IPS-NIHi7 (cell line): ENCODE data around the gene PANK4.

Source experiments
- DNase-seq: peaks from one replicate; pipeline ENCODE4 v3.0.0; 2012; ENCODE audit warnings: mixed read lengths; ENCODE audit errors: extremely low spot score

The PANK4 gene

GRCh38 chr1:2497891-2498290 is 28.5 kb downstream of the PANK4 start:
- DNase-seq, result no peak

DNA sequence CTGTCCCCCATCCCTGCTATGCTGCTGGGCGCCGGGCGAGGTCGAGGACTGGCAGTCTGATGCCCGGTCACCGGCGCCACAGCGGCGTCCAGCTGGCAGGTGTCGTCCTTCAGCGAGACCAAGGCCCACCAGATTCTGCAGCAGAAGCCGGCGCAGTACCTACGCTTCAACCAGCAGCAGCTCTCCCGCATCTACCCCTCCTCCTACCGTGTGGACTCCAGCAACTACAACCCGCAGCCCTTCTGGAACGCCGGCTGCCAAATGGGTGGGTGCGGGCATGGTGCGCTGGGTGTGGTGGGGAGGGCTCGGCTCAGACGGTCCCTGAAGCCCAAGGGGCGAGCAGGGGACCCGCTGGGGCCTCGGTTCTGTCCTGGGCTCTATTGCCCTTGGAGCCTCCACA is 29.6 kb downstream of the PANK4 start:
- no peak for DNase-seq

- no peak for DNase-seq
These were observed 30.2 kb downstream of the PANK4 start for GRCh38 chr1:2496087-2496622.

DNA sequence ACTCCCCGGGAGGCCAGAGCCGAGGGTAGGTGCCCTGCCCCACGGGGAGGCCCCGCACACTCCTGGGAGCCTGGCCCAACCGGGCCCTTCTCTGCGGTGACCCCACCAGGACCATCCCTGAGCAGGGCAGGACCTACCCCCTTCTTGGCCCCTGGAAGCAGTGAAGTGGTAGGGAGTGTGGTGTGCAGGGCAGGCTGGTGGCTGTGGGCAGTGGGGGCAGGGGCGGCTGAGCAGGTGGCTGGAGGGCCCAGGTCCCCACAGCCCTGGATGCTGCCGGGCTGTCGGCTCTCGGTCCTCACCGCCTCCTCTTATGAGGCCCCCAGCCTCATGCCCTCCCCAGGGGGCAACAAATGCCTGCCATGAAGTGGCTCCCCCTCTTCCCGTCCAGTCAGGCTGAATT is 30.9 kb downstream of the PANK4 start:
- no peak for DNase-seq

DNA sequence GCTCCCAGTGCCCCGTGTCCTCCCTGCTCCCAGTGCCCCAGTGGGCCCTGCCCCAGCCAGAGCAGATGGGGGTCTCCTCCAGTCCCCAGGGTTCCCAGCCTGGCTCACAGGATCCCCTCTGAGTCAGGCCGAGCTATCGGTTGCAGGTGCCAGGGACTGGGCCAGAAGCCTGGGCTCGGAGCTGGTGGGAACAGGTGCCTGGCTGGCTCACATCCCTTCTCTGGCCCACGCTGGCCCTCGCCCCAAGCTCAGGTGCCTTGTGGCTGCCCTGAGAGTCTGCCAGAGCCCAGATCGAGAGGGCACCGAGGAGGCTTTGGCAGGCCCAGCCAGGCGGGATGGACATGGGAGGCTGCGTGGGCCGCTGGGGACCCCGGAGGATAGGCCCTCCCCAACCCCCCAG is 31.4 kb downstream of the PANK4 start:
- DNase-seq, result no peak

GRCh38 chr1:2494323-2494693 is 32.1 kb downstream of the PANK4 start:
- no peak for DNase-seq

DNA sequence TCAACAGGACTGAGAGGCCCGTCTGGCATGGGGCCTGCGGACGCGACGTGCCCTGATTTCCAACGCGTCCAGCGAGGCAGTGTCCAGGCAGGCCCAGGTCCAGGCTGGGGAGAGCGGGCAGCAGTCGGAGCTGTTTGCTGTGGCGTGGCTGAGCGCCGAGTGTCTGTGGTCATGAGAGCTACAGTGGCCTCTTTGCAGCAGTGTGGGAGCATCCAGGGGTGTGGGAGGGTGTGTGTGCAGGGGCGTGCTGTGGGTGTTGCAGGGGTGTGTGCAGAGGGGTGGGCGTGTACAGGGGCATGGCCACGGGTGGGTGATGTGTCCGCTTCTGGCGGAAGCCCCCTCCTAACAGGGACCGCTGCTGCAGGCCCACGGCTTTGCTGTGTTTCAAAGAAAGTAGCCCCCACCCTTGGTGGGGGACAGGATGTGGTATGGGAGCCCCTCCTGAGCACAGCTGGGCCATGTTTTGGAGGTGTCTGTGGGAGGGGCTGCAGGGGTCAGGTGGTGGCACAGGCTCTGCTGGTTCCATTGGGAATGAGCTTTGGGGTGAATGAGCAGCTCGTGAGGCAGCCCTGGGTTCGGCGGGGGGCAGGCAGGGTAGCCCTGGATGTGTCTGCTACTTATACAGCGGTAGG is 32.6 kb downstream of the PANK4 start:
- DNase-seq, result no peak

DNA sequence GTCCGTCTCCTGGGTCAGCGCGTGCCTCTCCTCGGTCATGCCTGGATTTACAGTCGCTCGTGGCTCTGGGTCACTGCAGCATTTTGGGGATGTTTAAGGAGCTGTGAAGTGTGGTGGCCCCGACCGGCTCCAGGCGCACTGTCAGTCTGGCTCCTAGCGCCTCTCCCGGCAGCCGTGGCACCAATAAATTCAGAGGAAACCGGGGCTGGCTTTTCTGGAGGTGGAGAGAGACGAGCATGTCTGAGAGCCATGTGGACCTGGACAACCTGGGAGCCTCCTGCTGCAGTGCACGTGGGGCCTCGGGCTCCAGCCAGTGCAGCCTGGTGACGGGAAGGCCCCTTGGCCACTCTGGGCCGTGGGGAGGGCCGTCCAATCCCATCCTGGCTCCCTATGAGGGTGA is 33.2 kb downstream of the PANK4 start:
- no peak for DNase-seq

- DNase-seq, result no peak
These were observed 34.3 kb downstream of the PANK4 start for GRCh38 chr1:2492091-2492490.

DNA sequence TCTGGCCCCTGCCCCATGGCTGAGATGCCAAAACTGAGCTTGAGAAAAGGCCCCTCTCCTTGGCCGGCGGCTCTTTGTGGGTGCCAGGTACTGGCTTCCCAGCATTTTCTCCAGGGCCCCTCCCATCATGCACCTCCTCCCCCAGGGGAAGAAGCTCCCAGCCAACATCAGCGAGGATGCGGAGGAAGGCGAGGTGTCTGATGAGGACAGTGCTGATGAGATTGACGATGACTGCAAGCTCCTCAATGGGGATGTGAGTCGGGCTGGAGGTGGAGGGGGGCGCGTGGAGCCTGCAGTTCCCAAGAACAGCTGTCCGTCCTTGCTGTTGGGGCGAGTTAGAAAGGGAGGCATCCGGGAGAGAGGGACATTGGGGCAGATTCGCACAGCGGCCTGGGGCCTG is 36.8 kb downstream of the PANK4 start:
- no peak for DNase-seq

- DNase-seq, result no peak
These were observed 37.7 kb downstream of the PANK4 start for GRCh38 chr1:2488688-2489087.

DNA sequence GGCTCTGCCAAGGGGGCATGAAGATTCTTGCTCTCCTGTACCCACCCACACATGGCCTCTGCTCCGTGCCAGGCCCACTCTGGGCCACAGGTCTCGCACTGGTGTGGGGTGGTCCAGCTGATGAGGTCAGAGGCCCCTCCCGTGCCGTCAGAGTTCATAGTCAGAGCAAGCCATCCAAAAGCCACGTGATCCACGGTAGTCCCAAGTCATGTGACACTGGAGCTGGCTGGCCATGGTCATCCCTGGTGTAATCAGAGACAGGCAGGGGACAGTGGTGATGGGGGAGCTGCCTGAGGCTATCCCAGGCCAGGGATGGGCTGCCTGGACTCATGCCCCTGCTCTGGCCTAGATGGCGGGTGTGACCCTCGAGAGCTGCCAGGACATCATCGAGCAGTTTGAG is 39.8 kb downstream of the PANK4 start:
- DNase-seq, result no peak

DNA sequence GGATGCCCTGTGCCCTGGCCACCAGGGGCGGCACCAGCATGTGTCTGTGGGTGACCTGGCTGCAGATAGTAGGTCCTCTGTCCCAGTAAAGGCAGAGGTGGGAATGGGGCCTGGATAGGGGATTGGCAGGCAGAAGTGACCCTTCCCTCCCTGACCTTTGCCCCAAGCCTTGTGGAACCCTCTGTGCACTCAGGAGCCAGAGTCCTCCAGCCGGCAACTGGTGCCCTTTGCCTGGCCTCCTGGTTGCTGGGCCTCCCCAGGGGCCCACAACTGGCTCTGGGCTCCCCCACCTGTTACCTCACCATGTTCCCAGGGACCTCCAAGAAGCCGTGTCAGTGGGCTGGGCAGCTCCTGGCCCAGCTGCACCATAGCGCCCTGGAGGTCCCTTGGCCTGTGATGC is 40.4 kb downstream of the PANK4 start:
- no peak for DNase-seq

DNA sequence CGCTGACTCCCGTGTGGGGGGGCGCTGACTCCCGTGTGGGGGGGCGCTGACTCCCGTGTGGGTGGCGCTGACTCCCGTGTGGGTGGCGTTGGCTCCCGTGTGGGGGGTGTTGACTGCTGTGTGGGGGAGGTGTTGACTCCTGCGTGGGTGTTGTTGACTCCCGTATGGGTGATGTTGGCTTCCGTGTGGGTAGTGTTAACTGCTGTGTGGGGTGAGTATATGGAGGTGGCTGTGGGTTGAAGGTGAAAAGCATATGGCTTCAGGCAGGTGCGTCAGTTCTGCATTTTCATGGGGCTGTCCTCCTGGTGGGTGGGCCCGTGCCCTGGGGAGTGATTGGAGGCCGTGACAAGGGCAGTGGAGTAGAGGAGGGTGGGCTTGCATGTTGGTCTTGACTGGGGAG is 42.4 kb downstream of the PANK4 start:
- DNase-seq, result no peak

DNA sequence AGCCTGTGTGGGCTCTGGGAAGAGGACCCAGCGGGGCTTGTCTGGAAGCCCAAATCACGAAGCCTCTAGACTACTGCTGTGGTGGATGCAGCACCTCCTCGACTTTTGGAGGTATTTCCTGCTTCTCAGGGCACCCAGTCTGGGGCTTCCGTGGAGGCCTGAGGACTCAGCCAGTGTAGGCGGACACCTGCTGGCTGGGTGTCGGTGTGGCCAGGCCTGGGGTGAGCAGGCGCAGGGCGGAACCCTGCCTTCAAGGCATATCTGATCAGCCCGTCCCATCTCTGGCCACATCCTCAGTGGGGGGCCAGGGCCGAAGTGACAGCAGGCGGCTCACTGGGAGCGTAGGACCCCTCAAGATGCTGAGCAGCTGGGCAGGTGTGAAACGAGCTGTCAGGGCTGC is 43.4 kb downstream of the PANK4 start:
- DNase-seq, result no peak

DNA sequence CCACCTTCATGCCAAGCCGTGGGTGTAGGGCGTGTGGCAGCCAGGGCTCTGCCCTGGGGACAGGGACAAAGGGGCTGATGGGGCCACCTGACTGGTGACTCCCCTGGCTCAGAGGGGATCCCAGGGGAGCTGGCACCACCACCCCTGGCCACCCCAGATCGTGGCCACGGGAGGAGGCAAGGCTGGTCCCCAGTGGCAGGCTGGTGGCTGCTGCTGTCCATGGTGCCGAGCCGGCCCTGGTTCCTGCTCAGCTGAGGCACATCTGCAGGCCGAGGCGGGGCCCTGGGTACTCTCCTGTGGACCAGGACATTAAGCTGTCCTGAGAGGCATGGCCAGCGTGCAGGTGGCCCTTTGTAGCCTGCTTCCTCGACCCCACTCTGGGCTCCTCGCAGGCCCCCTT is 43.8 kb downstream of the PANK4 start:
- no peak for DNase-seq

DNA sequence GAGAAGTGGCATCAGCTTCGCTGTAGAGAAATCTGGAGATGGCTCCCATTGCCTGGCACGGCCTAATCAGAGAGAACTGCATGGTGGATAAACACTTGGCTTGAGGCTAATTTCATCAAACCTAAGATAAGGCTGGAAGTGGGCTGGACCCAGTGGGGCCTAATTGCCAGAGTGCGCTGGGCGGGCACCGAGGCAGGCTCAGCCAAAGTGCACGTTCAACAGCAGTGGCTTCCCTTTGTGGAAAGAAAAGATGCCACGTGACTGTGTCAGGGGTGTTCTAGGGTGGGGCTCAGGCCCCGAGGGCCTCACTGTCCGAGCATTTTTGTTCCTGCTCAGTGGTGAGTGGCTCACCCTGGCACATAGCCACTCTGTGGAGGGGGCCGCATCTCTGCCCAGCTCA is 44.5 kb downstream of the PANK4 start:
- DNase-seq, result no peak

DNA sequence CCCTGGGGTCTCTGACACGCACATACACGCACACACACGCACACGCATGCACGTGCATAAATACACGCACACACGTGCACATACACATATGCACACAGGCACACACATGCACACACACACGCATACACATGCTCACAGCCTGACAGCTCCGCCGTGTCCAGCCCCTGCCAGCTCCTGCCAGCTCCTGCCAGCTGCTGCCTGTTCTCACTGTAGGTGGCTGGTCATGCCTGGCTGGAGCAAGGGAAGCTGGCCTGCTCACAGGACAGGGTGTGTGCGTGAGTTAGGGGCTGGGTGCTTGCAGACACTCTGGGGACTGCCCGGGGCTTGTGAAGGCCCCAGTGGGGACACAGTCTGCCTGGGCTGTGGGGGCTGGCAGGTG is 45.4 kb downstream of the PANK4 start:
- DNase-seq, result no peak

DNA sequence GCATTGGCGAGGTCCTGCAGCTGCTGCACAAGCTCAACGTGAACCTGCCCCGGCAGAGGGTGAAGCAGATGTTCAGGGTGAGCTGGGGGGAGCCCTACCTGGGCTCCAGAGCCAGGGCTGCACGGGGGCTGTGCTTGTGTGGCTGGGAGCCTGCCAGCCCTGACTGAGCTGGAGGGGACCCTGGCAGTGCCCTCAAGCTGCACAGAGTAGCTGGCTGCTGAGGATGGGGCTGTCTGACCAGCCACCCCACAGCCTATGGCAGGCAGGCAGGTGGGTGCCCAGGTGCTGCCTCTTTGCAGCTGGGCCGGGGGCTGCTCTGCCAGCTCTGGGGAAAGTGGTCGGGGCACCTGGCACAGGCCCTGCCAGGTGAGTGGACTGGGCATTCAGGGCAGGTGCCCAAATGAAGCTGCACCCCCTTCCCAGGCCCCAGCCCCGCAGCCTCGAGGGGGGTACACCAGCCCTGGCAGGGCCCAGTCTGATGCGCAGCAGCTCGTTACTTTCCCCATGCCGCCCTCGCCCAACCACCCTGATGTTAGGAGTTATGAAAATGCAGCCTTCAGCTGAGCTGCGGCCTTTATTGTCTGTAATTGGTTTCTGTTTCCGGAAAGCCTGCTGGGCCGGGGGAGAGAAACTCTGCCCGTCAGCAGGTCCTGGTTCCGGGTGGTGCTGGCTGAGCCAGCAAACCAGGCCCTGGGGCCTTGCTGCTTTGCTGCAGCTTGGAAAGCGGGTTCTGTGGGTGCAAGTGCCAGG is 46.0 kb downstream of the PANK4 start:
- DNase-seq, result no peak

GRCh38 chr1:2479618-2480017 is 46.8 kb downstream of the PANK4 start:
- no peak for DNase-seq

- DNase-seq, result no peak
These were observed 47.2 kb downstream of the PANK4 start for GRCh38 chr1:2479186-2479585.

DNA sequence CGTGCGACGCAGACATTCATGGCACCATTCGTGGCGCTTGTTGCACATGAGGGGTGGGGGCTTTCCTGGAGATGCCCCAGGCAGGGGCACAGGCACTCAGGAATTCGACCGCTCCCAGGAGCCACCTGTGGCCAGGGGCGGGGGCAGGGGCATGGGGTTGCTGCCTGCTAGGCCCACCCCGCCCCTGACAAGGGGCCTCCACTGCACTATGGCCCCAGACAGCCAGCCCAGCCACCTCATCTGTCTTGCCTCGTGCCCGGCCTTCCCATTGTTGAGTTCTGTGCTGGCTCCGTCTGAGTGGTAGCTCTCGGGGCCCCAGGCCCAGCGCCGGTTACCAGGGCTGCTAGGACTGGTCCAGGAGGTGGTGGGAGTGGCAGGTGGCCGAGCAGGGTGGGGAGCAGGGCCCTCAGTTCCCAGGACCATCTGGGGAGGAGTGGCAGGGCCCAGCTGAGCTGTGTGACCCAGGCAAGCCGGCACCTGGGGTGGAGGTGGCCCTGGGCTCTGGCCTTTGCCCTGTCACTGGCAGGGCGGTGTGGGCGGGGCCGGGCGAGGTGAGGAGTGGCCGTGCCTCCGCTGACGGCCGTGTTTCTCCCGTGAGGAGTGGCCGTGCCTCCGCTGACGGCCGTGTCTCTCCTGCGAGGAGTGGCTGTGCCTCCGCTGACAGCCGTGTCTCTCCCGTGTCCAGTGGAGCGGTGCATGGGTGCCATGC is 48.5 kb downstream of the PANK4 start:
- DNase-seq, result no peak

- no peak for DNase-seq
These were observed 49.1 kb downstream of the PANK4 start for GRCh38 chr1:2477309-2477708.
